Psoas muscle (tissue), 8 donors: ENCODE measurements around the gene SOAT2. TPM values are rescaled to one million over a fixed set of nuclear protein-coding genes. Genes with fewer than 3 reads are reported as not detected.
A peak's percentile ranks its signal among the peaks of the same experiment; 100 is the strongest.

Experiments
- ATAC-seq, 4 donors: fragments of 200-7000 bp; cut with Tn5 transposase; one replicate each; pipeline ENCODE4 v1.9.1; 2020; ENCODE audit warnings: moderate library complexity in 3 of 4, mild to moderate bottlenecking in 2 of 4
- DNase-seq, 2 donors: peaks; one replicate each; pipeline ENCODE4 v3.0.0-alpha.2; 2020
- H3K27ac ChIP-seq: fragments of 200-600 bp; one replicate; pipeline ENCODE4 v1.8.0; 2022
- H3K27me3 ChIP-seq, 3 donors: fragments of 200-600 bp in 1 of 3; one replicate each; pipeline versions ENCODE4 v1.6.1 to v1.8.0; 2013 to 2022; ENCODE audit warnings: low read length in 2 of 3, mild to moderate bottlenecking in 2 of 3, moderate library complexity in 1 of 3; ENCODE audit not compliant: insufficient read depth in 3 of 3
- H3K36me3 ChIP-seq, 2 donors: fragments of 200-600 bp in 1 of 2; one replicate each; pipeline versions ENCODE4 v1.6.1 to v1.8.0; 2013 to 2022; ENCODE audit warnings: low read depth in 1 of 2, mild to moderate bottlenecking in 1 of 2, moderate library complexity in 1 of 2; ENCODE audit not compliant: insufficient read depth in 1 of 2
- H3K4me1 ChIP-seq: fragments of 200-600 bp; one replicate; pipeline ENCODE4 v1.8.0; 2022
- H3K4me3 ChIP-seq: fragments of 200-600 bp; one replicate; pipeline ENCODE4 v1.8.0; 2022; ENCODE audit warnings: mild to moderate bottlenecking
- H3K9me3 ChIP-seq: fragments of 200-600 bp; one replicate; pipeline ENCODE4 v1.8.0; 2022
- WGBS, 3 donors: extraction: QIAGEN DNeasy Blood & Tissue Kit; methylation state at CpG; one replicate each; pipeline versions ENCODE4 v1.1.6 to v1.1.7; 2013; 5-methylcytosine and 5-hydroxymethylcytosine counted together
- intact Hi-C, 2 donors: fragments of 100-400 bp; cut with DNase I; formaldehyde crosslinking; loops; one replicate each; pipeline versions ENCODE4 v1.11.0 to v1.14.2; 2022
- polyA plus RNA-seq, 3 donors: library from polyadenylated mRNA; stranded (reverse); fragments of 200-250 nt; gene quantifications; one replicate each; pipeline ENCODE4 v1.2.3, GENCODE V29; 2013
- total RNA-seq, 4 donors: library from RNA; stranded (reverse); fragmentation: NEBNext Ultra II Directional in 2 of 4; extraction: Animal tissue kit (Norgen Biotek cat#: 25700) in 2 of 4; gene quantifications; one replicate each; pipeline versions ENCODE4 v1.2.1 to v1.2.4, GENCODE V29; 2021 to 2023
- TF ChIP-seq, protein P1 (sequence below): fragments of 200-600 bp; IDR thresholded peaks from one replicate; pipeline ENCODE4 v1.8.0; 2022; ENCODE audit warnings: antibody characterized with exemption
- donor health status: healthy with polysubstance abuse.
- donor health status: DM: no; HTN: no; CAD: no; lungs with moderate emphysema.
- donor health status: Bipolar disorder and iron deficiency.
- donor health status: healthy.
- donor health status: DM: yes; HTN: yes; CAD: no.
- donor health status: DM: no; HTN: no; CAD: no.
- donor health status: DM: no; HTN: no; CAD: no.
- donor health status: DM: yes; HTN: yes; CAD: no.

The SOAT2 gene
- total and polyA plus RNA-seq, 7 donors = 0.05 to 0.07 (median 0.07) TPM; not detected in 4

DNA sequence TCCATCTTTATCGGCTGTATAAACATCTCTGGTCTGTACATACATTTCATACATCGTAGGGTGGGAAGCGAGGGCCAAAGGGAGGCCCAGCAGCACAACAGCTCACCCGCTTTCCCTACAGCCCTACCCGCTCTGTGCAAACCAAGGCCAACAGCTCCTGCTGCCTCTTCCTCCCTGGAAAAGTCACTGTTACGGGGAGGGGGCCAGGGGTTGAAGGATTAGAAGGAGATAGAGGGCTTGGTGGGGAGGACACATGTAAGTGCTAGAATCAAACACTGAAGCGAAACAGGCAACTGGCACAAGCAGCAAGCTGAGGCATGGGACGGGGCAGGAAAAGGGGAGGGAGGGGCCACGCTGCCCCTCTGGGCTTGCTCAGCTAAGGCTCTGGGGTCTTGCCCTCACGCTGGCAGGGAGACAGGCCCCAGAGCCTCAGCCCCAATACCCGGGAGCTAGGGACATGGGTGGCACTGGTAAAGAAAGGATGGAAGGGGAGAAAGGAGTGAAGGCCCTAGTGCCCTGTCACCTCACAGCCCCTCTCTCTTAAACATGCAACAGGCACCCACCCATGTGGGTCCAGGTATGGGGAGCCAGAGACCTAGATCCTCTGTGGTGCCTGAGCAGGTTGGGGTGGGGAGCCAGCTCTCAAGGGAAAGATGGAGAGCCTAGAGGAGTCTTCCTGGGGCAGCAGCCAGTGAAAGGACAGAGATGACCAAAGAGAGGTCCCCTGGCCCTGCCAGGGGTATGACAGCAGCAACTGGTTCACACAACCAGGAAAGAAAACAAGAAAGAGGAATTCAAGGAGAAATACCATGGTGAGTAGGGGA lies 38.5 kb upstream of the SOAT2 start:
- H3K27me3 ChIP-seq = no peaks in the 10 kb centered on the region
- H3K4me1 ChIP-seq = peaks cover 23% of the 10 kb centered on the region
- H3K9me3 ChIP-seq = no peaks in the 10 kb centered on the region
- 62 to 78% (median 72%) methylated on average over 11 of the region's 11 CpGs for WGBS, 3 donors
- intact Hi-C loops = loop anchor here (1.0 to 5.0 kb wide), 2 partner anchors 34 to 132 kb away; no protein-coding TSS in a partner anchor
- H3K36me3 ChIP-seq = peaks cover 0 to 65% of the 10 kb centered on the region in 2 donors
- peak overlapping the region; percentile 61 for H3K27ac ChIP-seq
- TF ChIP-seq, protein P1, sequence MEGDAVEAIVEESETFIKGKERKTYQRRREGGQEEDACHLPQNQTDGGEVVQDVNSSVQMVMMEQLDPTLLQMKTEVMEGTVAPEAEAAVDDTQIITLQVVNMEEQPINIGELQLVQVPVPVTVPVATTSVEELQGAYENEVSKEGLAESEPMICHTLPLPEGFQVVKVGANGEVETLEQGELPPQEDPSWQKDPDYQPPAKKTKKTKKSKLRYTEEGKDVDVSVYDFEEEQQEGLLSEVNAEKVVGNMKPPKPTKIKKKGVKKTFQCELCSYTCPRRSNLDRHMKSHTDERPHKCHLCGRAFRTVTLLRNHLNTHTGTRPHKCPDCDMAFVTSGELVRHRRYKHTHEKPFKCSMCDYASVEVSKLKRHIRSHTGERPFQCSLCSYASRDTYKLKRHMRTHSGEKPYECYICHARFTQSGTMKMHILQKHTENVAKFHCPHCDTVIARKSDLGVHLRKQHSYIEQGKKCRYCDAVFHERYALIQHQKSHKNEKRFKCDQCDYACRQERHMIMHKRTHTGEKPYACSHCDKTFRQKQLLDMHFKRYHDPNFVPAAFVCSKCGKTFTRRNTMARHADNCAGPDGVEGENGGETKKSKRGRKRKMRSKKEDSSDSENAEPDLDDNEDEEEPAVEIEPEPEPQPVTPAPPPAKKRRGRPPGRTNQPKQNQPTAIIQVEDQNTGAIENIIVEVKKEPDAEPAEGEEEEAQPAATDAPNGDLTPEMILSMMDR = no peak
- ATAC-seq (peak in 1 of 4 donors; percentile 1), DNase-seq (peak; percentile 22 to 59)
- no peak overlapping the region for H3K4me3 ChIP-seq

DNA sequence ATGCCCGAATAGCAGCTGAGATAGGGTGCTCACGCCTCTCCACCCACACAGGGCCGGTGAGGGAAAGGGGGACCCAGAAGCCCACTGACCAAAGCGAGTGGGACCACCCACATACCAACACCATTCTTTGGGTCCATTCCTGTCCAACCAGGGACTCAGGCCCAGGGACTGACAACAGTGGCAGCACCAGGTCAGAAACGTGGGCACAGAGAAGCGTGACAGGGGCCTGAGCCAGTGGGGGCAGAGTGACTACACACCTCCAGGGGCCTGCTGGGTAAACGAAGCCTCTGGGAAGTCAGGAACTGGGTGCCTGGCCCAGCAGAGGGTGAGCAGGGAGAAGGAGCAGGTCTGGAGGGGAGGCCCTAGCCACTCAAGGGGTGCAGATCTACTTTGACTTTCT lies 37.8 kb upstream of the SOAT2 start:
- Histone ChIP-seq H3K4me3 (no peak overlapping the region), H3K4me1 (peaks cover 23% of the 10 kb centered on the region), H3K27ac (peak overlapping the region; percentile 61), H3K27me3 (no peaks in the 10 kb centered on the region), H3K36me3 (peaks cover 0 to 65% of the 10 kb centered on the region in 2 donors), H3K9me3 (no peaks in the 10 kb centered on the region)
- intact Hi-C loops = loop anchor here (1.0 to 5.0 kb wide), 2 partner anchors 34 to 132 kb away; no protein-coding TSS in a partner anchor
- WGBS, 3 donors = 69 to 75% (median 69%) methylated on average over 7 of the region's 7 CpGs
- peak in 3 of 4 donors; percentile 9 to 18 (median 12) for ATAC-seq
- DNase-seq = peak; percentile 22 to 59
- TF ChIP-seq, protein P1 = no peak

DNA sequence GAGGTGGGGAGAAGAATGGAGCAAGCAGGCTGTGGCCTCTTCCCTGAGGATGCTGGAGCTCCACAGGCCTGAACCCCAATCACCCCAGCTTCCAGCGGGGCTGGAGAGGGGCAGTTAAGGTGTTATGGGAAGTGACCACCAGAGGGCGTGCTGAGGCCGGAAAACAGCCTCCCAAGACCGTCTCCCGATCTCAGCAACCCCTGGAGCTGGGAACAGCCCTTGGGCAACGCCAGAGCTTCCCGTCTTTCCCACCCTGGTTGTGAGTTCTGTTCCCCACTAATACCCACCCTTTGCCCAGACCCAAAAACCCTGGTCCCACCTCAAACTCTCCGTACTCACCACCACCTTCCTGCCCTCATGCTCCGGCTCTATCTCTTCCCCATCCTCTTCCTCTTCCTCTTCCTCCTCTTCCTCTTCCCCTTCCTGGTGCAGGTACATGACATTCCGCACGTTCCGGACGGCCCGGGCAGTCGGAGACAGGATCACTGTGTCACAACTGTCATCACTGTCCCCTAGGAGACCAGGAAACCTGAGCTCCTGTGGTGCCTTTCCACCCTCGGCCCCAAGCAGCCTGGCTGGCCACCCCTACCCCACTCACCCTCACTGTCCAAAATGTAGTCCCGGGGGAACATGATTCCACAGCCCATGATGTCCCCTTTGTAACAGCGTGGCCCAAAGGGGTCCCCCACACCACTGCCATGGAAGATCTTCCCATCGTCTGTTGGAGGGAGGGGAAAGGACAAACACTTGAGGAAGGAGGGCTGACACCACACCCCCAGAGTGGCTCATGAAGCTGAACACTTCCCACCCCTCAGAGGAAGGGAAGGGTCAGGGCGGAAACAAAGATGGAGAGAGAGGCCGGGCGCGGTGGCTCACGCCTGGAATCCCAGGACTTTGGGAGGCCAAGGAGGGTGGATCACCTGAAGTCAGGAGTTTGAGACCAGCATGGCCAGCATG lies 37.0 kb upstream of the SOAT2 start:
- DNase-seq (peak; percentile 82 to 93), ATAC-seq (peak; percentile 64 to 76 (median 72))
- 32 to 34% (median 33%) methylated on average over 24 of the region's 24 CpGs for WGBS, 3 donors
- H3K4me3 ChIP-seq = peak overlapping the region; percentile 22
- TF ChIP-seq, protein P1 = peak; percentile 90
- peaks cover 0 to 64% of the 10 kb centered on the region in 2 donors for H3K36me3 ChIP-seq
- peaks cover 20% of the 10 kb centered on the region for H3K4me1 ChIP-seq
- intact Hi-C loops = loop anchor here (1.0 to 5.0 kb wide), 3 partner anchors 33 to 131 kb away; no protein-coding TSS in a partner anchor
- H3K27ac ChIP-seq = peak overlapping the region; percentile 61
- no peaks in the 10 kb centered on the region for H3K27me3 ChIP-seq
- H3K9me3 ChIP-seq = no peaks in the 10 kb centered on the region

DNA sequence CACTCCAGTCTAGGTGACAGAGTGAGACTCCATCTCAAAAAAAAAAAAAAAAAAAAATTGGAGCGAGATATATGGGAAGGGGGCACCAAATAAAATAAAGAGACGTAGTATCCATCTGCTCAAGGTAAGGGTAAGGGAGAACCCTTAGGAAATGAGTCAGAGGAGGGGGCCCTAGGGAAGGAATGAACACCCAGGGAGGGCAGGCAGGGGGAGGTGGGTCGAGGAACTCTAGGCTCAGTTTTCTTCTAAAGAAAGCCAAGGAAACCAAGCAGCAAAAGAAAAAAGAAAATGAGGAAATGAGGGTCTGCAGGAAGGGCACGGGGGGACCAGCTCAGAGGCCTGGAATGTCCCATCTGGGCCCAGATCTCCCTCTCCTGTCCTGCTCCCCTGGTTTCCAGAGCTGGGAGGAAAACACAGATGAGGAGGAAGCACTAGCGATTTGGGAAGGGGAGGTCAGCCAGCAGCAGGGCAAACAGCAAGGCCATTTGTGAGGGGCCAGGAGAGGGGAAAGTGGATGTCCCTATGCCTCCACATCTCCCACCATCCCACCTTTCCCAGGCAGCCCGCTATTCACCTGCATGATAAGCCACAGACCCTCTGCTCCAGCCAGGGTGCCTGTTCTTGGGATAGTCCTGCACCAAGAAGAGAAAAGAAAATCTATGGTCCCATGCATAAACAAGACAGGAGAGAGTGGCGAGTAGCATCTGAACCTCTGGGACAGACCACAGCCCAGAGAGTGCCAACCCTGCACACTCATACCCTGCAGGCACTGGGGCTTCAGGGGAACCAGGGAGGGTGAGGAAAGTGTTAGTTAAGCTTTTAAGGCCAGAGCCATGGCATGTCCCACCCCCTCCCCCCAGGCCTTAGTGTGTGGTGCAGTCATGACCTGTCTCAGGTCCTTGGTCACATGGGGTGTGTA lies 36.0 kb upstream of the SOAT2 start:
- Histone ChIP-seq H3K4me3 (no peak overlapping the region), H3K27me3 (no peaks in the 10 kb centered on the region), H3K36me3 (peaks cover 0 to 64% of the 10 kb centered on the region in 2 donors), H3K27ac (no peak overlapping the region), H3K9me3 (no peaks in the 10 kb centered on the region), H3K4me1 (peaks cover 23% of the 10 kb centered on the region)
- ATAC-seq (no peak), DNase-seq (no peak)
- intact Hi-C loops = loop anchor here in 1 of 2 donors (2.0 to 5.0 kb wide), 2 partner anchors 31 to 130 kb away; no protein-coding TSS in a partner anchor
- TF ChIP-seq, protein P1 = no peak
- WGBS, 3 donors = 70 to 76% (median 76%) methylated on average over 7 of the region's 7 CpGs
